Measurements from ENCODE around the gene DNMT3A. TPM values are rescaled to one million over a fixed set of nuclear protein-coding genes. Genes with fewer than 3 reads are reported as not detected.
"Not testable (repeated sequence)": the region's sequence is repeated elsewhere in the genome, so short reads cannot be mapped to it uniquely, and the experiment has no call there.

DNMT3A gene
- polyA plus RNA-seq, 3 donors from 2014 or later, result 9.4 to 15.9 (median 9.9) TPM

DNA sequence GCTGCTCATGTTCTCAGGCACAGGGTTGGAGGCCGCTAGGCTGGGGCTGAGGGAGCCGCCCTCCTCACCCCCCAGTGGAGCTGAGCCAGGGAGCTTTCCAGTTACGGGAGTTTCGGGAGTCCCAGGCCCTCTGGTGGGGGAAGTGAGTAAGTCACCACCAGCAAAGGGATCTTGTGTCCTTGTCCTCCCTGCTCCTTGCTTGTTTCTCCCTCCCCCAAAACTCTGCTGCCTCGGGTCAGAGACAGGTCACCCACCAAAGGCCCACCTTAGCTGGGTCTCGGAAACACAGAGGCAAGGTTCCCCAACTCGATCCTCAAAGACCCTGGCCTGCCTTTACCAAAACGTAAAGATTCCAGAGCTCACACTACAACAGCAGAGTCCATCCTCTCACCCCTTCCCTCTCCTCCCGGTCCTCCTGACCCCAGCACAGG is 112.9 kb downstream of the DNMT3A start:
- no peak overlapping the region for H3K4me3 Mint-ChIP-seq

DNA sequence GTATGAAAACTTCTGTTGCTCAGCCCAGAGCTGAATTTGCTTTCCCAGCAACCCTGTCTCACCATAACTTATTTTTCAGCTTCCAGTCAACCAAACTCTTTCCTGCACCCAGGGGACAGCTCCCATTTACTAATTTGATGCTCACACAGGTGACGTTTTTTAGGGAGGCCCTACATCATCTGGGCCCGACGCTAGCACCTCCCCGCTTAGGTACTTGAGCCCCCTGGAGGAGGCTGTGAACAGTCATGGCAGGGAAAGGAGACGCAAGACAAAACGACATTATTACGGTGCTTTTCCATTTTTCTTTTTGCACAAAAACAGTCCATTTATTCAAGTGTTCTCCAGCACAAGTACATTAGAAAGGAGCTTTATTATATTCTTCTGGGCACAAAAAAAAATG is 114.1 kb downstream of the DNMT3A start:
- H3K27me3 Mint-ChIP-seq (ENCODE audit: low read depth in 3 of 3), result peaks cover 2 to 4% (median 2%) of the 10 kb centered on the region in 3 donors
- no peak for DNase-seq
- no peaks in the 10 kb centered on the region for H3K4me1 Mint-ChIP-seq
- H3K36me3 Mint-ChIP-seq, result no peaks in the 10 kb centered on the region
- no peaks in the 10 kb centered on the region for H3K9me3 Mint-ChIP-seq
- no peak overlapping the region for H3K4me3 Mint-ChIP-seq
- peak overlapping the region in 1 of 6 donors; percentile 49 for H3K27ac Mint-ChIP-seq

More for the DNA sequence above, 112.9 kb downstream of the DNMT3A start:
- DNase-seq, result peak in 1 of 3 donors; percentile 22
- H3K4me1 Mint-ChIP-seq, result no peaks in the 10 kb centered on the region
- H3K9me3 Mint-ChIP-seq, result no peaks in the 10 kb centered on the region
- H3K36me3 Mint-ChIP-seq, result peaks cover 3 to 9% (median 4%) of the 10 kb centered on the region in 3 donors
- H3K27me3 Mint-ChIP-seq (ENCODE audit: low read depth in 3 of 3), result peaks cover 0 to 4% (median 2%) of the 10 kb centered on the region in 3 donors
- no peak overlapping the region for H3K27ac Mint-ChIP-seq

DNA sequence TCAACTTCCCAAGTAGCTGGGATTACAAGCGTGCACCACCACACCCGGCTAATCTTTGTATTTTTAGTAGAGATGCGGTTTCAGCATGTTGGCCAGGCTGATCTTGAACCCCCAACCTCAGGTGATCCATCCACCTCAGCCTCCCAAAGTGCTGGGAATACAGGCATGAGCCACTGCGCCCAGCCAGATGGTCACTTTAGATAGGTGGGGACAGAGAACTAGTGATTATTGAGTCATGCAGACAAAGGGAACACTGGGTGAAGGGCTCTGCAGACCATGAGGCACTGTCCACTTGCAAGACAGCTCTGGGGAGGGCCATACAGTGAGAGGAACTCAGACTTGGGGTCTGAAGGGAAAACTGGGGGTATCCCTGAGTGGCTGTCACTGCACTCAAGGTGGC is 114.9 kb downstream of the DNMT3A start:
- Mint-ChIP-seq H3K36me3 (no peaks in the 10 kb centered on the region), H3K27ac (no peak overlapping the region), H3K9me3 (no peaks in the 10 kb centered on the region), H3K4me1 (no peaks in the 10 kb centered on the region), H3K27me3 (ENCODE audit: low read depth in 3 of 3) (peaks cover 2 to 6% (median 2%) of the 10 kb centered on the region in 3 donors), H3K4me3 (no peak overlapping the region)
- no peak for DNase-seq

DNA sequence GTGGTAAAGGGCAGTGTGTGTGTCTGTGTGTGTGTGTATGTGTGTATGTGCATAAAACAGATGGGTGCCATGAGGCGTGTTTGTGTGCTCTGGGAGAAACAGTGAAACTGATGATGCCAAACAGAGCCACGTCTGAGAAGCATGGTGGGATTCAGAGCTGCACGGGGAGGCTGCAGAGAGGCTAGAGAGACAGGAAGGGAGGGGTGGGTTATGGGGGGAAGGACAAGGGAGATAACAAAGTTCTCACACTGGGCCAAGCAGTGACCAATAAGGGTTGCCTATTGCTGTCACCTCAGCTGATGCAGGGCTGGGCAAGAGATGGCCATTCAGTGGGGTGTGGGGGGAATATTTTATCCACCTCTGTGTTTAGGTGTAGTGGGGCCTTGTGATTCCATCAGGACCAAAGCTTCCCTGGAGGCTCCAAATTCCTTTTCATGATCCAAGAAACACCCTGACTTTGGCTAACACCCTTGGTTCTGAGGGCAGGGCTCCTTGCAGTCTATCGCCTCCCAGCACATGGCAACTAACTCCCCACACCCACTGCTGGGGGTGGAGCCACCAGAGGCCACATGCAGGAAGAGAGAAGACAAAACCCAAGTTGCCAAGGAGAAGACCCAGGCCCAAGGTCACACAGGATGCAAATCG is 119.1 kb downstream of the DNMT3A start:
- no peaks in the 10 kb centered on the region for H3K9me3 Mint-ChIP-seq

DNA sequence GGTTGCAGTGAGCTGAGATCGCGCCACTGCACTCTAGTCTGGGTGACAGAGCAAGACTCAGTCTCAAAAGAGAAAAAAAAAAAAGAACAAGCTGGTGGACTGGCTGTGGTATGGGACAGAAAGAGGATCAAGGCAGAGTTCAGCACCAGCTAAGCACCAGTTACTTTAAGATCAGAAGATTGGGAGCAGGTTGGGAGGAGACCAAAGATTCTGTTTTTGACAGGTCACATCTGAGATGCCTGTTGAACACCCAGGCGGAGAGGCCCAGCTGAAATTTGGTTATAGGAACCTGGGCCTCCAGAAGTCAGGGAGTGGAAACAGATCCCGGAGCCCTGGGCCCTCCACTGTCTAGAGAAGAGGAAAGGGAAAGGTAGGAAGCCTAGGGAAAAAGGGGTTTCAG is 120.1 kb downstream of the DNMT3A start:
- H3K27me3 Mint-ChIP-seq (ENCODE audit: low read depth in 3 of 3), result peaks cover 0 to 2% (median 2%) of the 10 kb centered on the region in 3 donors
- no peaks in the 10 kb centered on the region for H3K4me1 Mint-ChIP-seq
- no peak overlapping the region for H3K4me3 Mint-ChIP-seq
- peak overlapping the region in 1 of 6 donors; percentile 24 for H3K27ac Mint-ChIP-seq
- no peaks in the 10 kb centered on the region for H3K36me3 Mint-ChIP-seq
- no peak for DNase-seq
- H3K9me3 Mint-ChIP-seq, result no peaks in the 10 kb centered on the region

More for the DNA sequence above, 119.1 kb downstream of the DNMT3A start:
- Mint-ChIP-seq H3K4me3 (no peak overlapping the region), H3K4me1 (no peaks in the 10 kb centered on the region), H3K27me3 (ENCODE audit: low read depth in 3 of 3) (peaks cover 0 to 2% (median 2%) of the 10 kb centered on the region in 3 donors), H3K36me3 (no peaks in the 10 kb centered on the region), H3K27ac (no peak overlapping the region)
- no peak for DNase-seq

DNA sequence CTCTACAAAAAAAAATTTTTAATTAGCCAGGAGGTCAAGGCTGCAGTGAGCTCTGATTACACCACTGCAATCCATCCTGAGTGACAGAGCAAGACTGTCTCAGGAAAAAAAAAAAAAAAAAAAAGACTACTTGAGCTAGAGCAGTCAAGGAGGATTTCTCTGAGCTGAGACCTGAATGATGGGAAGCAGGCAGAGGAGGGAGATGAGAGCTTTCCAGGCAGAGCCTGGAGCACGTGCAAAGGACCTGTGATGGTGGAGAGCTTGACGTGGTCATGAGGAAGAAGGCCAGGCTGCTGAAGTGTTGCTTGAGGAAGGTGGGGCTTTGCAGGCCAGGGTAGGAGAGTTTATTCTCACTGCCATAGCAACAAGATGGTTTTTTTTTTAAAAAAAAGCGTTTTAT is 121.4 kb downstream of the DNMT3A start:
- no peaks in the 10 kb centered on the region for H3K9me3 Mint-ChIP-seq
- no peak for DNase-seq
- peaks cover 5% of the 10 kb centered on the region in 2 donors for H3K4me1 Mint-ChIP-seq
- peaks cover 4 to 6% (median 4%) of the 10 kb centered on the region in 3 donors for H3K27me3 Mint-ChIP-seq (ENCODE audit: low read depth in 3 of 3)
- no peak overlapping the region for H3K4me3 Mint-ChIP-seq
- no peaks in the 10 kb centered on the region for H3K36me3 Mint-ChIP-seq
- no peak overlapping the region for H3K27ac Mint-ChIP-seq

DNA sequence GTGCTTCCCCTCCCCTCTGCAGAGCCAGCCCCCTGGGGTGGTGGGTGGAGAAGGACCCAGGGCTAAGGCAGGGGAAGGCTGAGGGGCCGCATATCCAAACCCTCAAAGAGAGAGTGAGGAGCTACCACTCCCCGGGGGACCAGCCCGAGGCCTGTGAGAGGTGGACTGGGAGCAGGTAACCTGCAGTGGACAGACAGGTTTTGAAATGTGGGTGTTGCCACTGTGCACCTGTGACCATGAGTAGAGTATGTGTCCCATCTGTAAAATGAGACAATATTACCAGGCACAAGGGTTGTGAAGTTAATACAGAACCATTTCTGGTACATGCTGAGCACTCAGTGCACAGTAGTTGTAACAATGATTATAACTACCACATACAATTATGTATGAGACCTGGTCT is 122.1 kb downstream of the DNMT3A start:
- DNase-seq, result no peak
- Mint-ChIP-seq H3K4me3 (no peak overlapping the region), H3K36me3 (no peaks in the 10 kb centered on the region), H3K27ac (no peak overlapping the region), H3K27me3 (ENCODE audit: low read depth in 3 of 3) (peaks cover 4 to 9% (median 5%) of the 10 kb centered on the region in 3 donors), H3K4me1 (peaks cover 6 to 8% of the 10 kb centered on the region in 2 donors), H3K9me3 (no peaks in the 10 kb centered on the region)

DNA sequence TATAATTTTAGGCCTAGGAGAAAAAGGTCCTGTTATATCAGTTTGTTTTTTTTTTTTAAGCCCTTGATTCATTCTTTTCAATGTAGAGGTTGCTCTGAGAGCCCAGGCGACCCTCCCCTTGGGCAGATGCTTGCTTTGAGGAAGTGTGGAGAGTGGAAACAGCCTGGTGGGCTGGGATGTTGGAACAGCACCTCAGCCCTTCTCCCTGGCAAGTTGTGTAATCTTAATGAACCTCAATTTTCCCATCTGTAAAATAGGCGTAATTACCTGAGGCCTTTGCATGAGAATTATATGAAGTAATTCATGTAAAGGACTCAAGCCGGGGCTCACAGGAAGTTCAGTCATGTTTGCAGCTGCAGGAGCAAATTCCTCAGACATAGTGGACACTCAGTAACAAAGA is 123.6 kb downstream of the DNMT3A start:
- no peaks in the 10 kb centered on the region for H3K9me3 Mint-ChIP-seq
- H3K4me3 Mint-ChIP-seq, result peak overlapping the region in 1 of 5 donors; percentile 20
- peaks cover 4 to 9% (median 5%) of the 10 kb centered on the region in 3 donors for H3K27me3 Mint-ChIP-seq (ENCODE audit: low read depth in 3 of 3)
- H3K4me1 Mint-ChIP-seq, result peaks cover 6 to 8% of the 10 kb centered on the region in 2 donors
- no peak overlapping the region for H3K27ac Mint-ChIP-seq
- DNase-seq, result no peak
- H3K36me3 Mint-ChIP-seq, result no peaks in the 10 kb centered on the region

DNA sequence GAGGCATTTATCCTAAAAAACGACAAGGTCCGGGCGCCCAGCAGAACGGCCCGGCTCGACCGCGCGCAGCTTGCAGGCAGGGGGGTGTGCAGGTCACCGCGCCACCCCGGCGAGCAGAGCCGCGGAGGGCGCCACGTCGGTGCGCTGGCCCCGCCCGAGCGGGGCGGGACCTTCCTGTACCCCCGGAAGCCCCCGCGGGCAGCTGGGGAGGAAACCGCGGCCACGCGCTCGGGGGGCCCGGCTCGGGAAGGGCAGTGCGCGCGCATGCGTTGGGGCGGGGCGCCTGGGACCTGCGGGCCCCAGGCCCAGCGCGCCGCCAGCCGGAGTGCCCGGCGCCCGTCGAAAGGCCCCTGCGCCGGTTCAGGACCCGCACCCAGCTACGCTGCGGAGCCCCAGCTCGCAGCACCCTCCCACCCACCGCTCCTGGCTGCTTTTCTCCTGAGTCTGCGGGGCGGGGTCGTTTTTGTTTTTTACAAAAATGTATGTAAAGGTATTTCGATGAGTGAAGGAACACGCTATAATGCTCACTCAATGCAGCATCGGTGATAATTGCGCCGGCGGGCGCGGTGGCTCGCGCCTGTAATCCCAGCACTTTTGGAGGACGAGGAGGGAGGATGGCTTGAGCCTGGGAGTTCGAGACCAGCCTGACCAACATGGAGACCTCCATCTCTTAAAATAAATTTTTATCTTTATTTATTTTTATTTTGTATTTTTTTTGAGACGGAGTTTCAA is 125.6 kb downstream of the DNMT3A start:
- peak overlapping the region; percentile 76 to 93 (median 90) for H3K27ac Mint-ChIP-seq
- peak; percentile 92 to 94 (median 93) for DNase-seq
- H3K36me3 Mint-ChIP-seq, result no peaks in the 10 kb centered on the region
- H3K9me3 Mint-ChIP-seq, result no peaks in the 10 kb centered on the region
- peaks cover 1 to 7% (median 5%) of the 10 kb centered on the region in 3 donors for H3K27me3 Mint-ChIP-seq (ENCODE audit: low read depth in 3 of 3)
- H3K4me3 Mint-ChIP-seq, result peak overlapping the region; percentile 80 to 86 (median 85)
- H3K4me1 Mint-ChIP-seq, result peaks cover 6 to 8% of the 10 kb centered on the region in 2 donors

DNA sequence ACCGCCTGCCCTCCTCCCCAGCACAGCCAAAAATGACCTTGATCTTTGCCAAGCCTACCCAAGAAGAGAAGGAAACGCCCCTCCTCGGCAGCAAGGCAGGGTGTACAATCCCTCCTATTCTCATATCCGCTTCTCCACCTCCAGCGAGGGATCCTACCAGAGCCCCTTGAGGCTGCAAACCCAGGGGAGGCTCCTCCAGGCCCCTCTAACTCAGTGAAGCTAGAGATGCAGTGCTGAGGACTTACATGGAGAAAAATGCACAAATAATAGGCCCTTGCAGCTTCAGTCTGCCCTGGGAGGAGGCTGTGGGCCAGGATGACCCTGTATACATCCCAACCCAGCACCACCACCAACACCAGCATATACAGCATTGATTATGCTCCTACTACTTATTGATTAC is 126.5 kb downstream of the DNMT3A start:
- Mint-ChIP-seq H3K4me3 (peak overlapping the region; percentile 66 to 82 (median 77)), H3K9me3 (no peaks in the 10 kb centered on the region), H3K27ac (peak overlapping the region; percentile 76 to 93 (median 90)), H3K36me3 (no peaks in the 10 kb centered on the region), H3K4me1 (peaks cover 9 to 16% of the 10 kb centered on the region in 2 donors), H3K27me3 (ENCODE audit: low read depth in 3 of 3) (peaks cover 1 to 7% (median 5%) of the 10 kb centered on the region in 3 donors)
- DNase-seq, result no peak

DNA sequence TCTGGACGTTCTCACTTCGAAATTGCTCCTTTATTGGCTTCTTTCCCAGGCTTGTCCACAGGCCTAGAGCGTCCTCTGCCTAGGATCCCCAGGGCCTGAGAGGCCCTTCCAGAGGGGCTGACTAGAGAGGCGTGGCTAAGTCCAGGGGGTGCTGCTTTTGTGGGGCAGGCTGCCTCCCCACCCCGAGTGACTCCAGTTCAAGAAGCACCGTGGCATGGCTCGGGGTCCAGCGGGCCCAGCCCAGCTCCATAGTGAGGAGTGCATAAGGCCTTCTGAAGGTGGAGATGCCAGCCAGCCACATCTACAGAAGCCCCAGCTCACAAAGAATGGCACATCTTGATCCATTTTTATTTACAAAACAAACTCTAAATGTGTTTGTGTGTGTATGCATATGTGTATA is 128.5 kb downstream of the DNMT3A start:
- peak overlapping the region in 1 of 6 donors; percentile 17 for H3K27ac Mint-ChIP-seq
- no peak for DNase-seq
- H3K9me3 Mint-ChIP-seq, result no peaks in the 10 kb centered on the region
- H3K4me3 Mint-ChIP-seq, result no peak overlapping the region
- H3K27me3 Mint-ChIP-seq (ENCODE audit: low read depth in 3 of 3), result peaks cover 2 to 7% (median 5%) of the 10 kb centered on the region in 3 donors
- H3K4me1 Mint-ChIP-seq, result peaks cover 20 to 28% of the 10 kb centered on the region in 2 donors
- no peaks in the 10 kb centered on the region for H3K36me3 Mint-ChIP-seq

DNA sequence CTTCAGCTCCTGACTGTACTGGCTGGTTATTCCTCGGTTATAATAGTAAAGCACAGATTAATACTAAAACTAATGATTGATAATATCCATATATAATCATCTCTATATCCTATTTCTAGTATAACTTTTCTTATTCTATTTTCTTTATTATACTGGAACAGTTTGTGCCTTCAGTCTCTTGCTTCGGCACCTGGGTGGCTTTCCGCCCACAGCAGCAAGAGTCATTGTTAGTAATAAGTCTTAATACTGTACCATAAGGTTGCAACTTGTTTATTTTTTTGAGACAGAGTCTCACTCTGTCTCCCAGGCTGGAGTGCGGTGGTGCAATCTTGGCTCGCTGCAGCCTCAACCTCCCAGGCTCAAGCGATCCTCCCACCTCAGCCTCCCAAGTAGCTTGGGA is 130.8 kb downstream of the DNMT3A start:
- H3K9me3 Mint-ChIP-seq, H3K36me3 Mint-ChIP-seq, DNase-seq: not testable (repeated sequence)
- Mint-ChIP-seq H3K4me1 (peaks cover 20 to 28% of the 10 kb centered on the region in 2 donors), H3K4me3 (peak overlapping the region in 3 of 5 donors; percentile 13 to 53 (median 36)), H3K27me3 (ENCODE audit: low read depth in 3 of 3) (peaks cover 3 to 11% (median 5%) of the 10 kb centered on the region in 3 donors), H3K27ac (peak overlapping the region in 4 of 6 donors; percentile 64 to 87 (median 74))

DNA sequence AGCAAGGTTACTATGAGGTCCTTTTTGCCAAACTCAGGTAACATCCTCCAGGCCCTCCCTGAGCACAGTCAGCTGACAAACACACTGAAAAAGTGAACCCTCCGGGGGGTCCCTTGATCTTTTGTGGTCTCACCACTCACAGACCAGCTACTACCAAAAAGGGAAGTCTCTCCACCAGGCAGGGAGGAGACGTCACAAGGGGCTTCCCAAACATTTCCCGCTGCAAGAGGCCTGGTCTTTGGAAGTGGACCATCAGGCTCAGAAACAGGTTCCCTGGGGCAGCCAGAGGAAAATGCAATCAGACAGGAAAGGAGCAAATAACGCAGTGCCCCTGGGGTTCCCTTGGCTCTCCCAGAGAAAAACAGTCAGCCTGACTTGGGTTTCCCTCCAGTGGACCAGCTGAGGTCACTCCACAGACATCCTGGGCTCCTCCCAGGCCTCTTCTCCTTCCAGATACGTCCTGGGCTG is 134.6 kb downstream of the DNMT3A start:
- H3K4me3 Mint-ChIP-seq, result no peak overlapping the region
- no peaks in the 10 kb centered on the region for H3K36me3 Mint-ChIP-seq
- H3K4me1 Mint-ChIP-seq, result peaks cover 19 to 27% of the 10 kb centered on the region in 2 donors
- DNase-seq, result no peak
- H3K27ac Mint-ChIP-seq, result no peak overlapping the region
- no peaks in the 10 kb centered on the region for H3K9me3 Mint-ChIP-seq
- peaks cover 0 to 4% (median 3%) of the 10 kb centered on the region in 3 donors for H3K27me3 Mint-ChIP-seq (ENCODE audit: low read depth in 3 of 3)

All from immature natural killer cell (primary cell).